H1 (cell line): Measurements from ENCODE around the gene MAP7.

Experiments used
- CTCF ChIP-seq, 3 experiments: IDR thresholded peaks; 1 replicate in 2 of 3; 2 replicates in 1 of 3; pipeline versions ENCODE4 v1.5.1 to v1.6.1; 2011; ENCODE audit warnings: low read length in 3 of 3, mild to moderate bottlenecking in 3 of 3, inconsistent platforms in 2 of 3, low read depth in 1 of 3, moderate library complexity in 1 of 3; ENCODE audit not compliant: insufficient read depth in 1 of 3; ENCODE audit errors: control extremely low read depth in 1 of 3
- EP300 ChIP-seq, 2 experiments: IDR thresholded peaks; 1 replicate in 1 of 2; 2 replicates in 1 of 2; pipeline ENCODE4 v1.6.1; 2011 to 2012; ENCODE audit warnings: low read depth in 2 of 2, low read length in 2 of 2, mild to moderate bottlenecking in 2 of 2, borderline replicate concordance in 1 of 2, inconsistent platforms in 1 of 2, moderate library complexity in 1 of 2
- GTF2F1 ChIP-seq: IDR thresholded peaks from 2 replicates; pipeline ENCODE4 v1.6.1; 2012; ENCODE audit warnings: low read depth, low read length, improper control_type of control experiment, borderline replicate concordance
- KDM5A ChIP-seq: fragments of 200-600 bp; IDR thresholded peaks from 2 replicates; pipeline ENCODE4 v1.7.1; 2012; ENCODE audit warnings: mild to moderate bottlenecking, low read length, inconsistent platforms, mixed read lengths
- POLR2A ChIP-seq, 2 experiments: IDR thresholded peaks; 1 replicate in 1 of 2; 2 replicates in 1 of 2; pipeline ENCODE4 v1.6.1; 2011; ENCODE audit warnings: low read depth in 2 of 2, low read length in 2 of 2, mild to moderate bottlenecking in 2 of 2; ENCODE audit errors: control extremely low read depth in 1 of 2
- RFX5 ChIP-seq: IDR thresholded peaks from 2 replicates; pipeline ENCODE4 v1.6.1; 2011; ENCODE audit warnings: low read depth, low read length, improper control_type of control experiment, borderline replicate concordance
- SAP30 ChIP-seq: fragments of 300-600 bp; sonication (generic); IDR thresholded peaks from 2 replicates; pipeline ENCODE4 v1.7.1; 2012; ENCODE audit warnings: low read length, moderate library complexity, mild to moderate bottlenecking, inconsistent platforms; ENCODE audit not compliant: insufficient read depth, insufficient replicate concordance
- SP1 ChIP-seq: IDR thresholded peaks from 2 replicates; pipeline ENCODE4 v1.6.1; 2011; ENCODE audit warnings: low read depth, low read length

- TF ChIP-seq CTCF (IDR thresholded peaks at IDR 0.05; ENCODE audit: control extremely low read depth in 1 of 3, insufficient read depth in 1 of 3, low read depth in 1 of 3, low read length in 3 of 3) (peak; percentile 56 to 83 (median 74)), GTF2F1 (no peak), RFX5 (no peak), POLR2A (IDR thresholded peaks at IDR 0.05; ENCODE audit: control extremely low read depth in 1 of 2, low read depth in 2 of 2, low read length in 2 of 2) (peak in 1 of 2 experiments; percentile 68; a peak in 2 of 3 replicates), SP1 (0 out of 2 replicates have a peak, but pooled peaks have one; percentile 4), SAP30 (peak; percentile 64), KDM5A (no peak), EP300 (IDR thresholded peaks at IDR 0.05; ENCODE audit: borderline replicate concordance in 1 of 2, low read depth in 2 of 2, low read length in 2 of 2) (peak in 1 of 2 experiments; percentile 87; a peak in 2 of 3 replicates)
Observed at GRCh38 chr6:136550330-136551071, at the start of gene MAP7.
